IMR-90 (cell line): ENCODE measurements around the gene OPCML. TPM values are rescaled to one million over a fixed set of nuclear protein-coding genes. Genes with fewer than 3 reads are reported as not detected.

ENCODE experiments used
- ATAC-seq: fragments of 200-7000 bp; cut with Tn5 transposase; 2 replicates; pipeline ENCODE4 v1.9.1; 2020; ENCODE audit warnings: low read depth, mild to moderate bottlenecking, moderate library complexity
- BruUV-seq: library from RNA; stranded (reverse); fragments of 400-500 nt; replicated peaks from 2 replicates; lab custom pipeline; 2021; lab: Mats Ljungman, UMichigan
- CTCF ChIA-PET: fragments of 300-600 bp; formaldehyde crosslinking; extraction: SDS; loops from one replicate; lab custom pipeline; 2021; ENCODE audit warnings: antibody characterized with exemption; lab: Yijun Ruan, JAX
- POLR2A ChIA-PET: fragments of 300-600 bp; sonication (Branson Sonifier 250); formaldehyde crosslinking; loops from one replicate; lab custom pipeline; 2022; ENCODE audit warnings: antibody characterized with exemption; ENCODE audit not compliant: unreplicated experiment; lab: Charles Lee
- DNase-seq: peaks from one replicate; pipeline ENCODE4 v3.0.0; 2013
- H2AFZ ChIP-seq: replicated peaks from 2 replicates; pipeline ENCODE3; 2013; ENCODE audit warnings: low read length, mild to moderate bottlenecking; ENCODE audit not compliant: poor library complexity
- H2AK5ac ChIP-seq: 2 replicates; pipeline ENCODE4 v1.6.1; 2013; ENCODE audit warnings: low read depth, low read length, inconsistent platforms
- H2AK9ac ChIP-seq: replicated peaks from 2 replicates; pipeline ENCODE3; 2013; ENCODE audit warnings: mild to moderate bottlenecking, low read depth, low read length, moderate library complexity; ENCODE audit not compliant: poor library complexity
- H2BK120ac ChIP-seq: 2 replicates; pipeline ENCODE4 v1.6.1; 2013; ENCODE audit warnings: low read depth, low read length, inconsistent platforms
- H2BK15ac ChIP-seq: 3 replicates; pipeline ENCODE4 v1.6.1; 2013; ENCODE audit warnings: low read depth, low read length, inconsistent platforms
- H2BK20ac ChIP-seq: 2 replicates; pipeline ENCODE4 v1.6.1; 2013; ENCODE audit warnings: low read depth, mild to moderate bottlenecking, inconsistent platforms, low read length, moderate library complexity
- H2BK5ac ChIP-seq: 2 replicates; pipeline ENCODE4 v1.6.1; 2013; ENCODE audit warnings: mild to moderate bottlenecking, low read depth, low read length, inconsistent platforms; ENCODE audit not compliant: poor library complexity, severe bottlenecking
- H3K14ac ChIP-seq: replicated peaks from 2 replicates; pipeline ENCODE4 v1.6.1; 2013; ENCODE audit warnings: low read depth, low read length, inconsistent platforms
- H3K18ac ChIP-seq: 2 replicates; pipeline ENCODE4 v1.6.1; 2013; ENCODE audit warnings: low read depth, low read length, control low read depth
- H3K23ac ChIP-seq: 2 replicates; pipeline ENCODE4 v1.6.1; 2013; ENCODE audit warnings: low read depth, low read length, inconsistent platforms
- H3K27ac ChIP-seq: 2 replicates; pipeline ENCODE4 v1.5.1; 2013; ENCODE audit warnings: mild to moderate bottlenecking, control low read depth, low read length; ENCODE audit not compliant: insufficient read depth
- H3K27me3 ChIP-seq: 2 replicates; pipeline ENCODE4 v1.6.1; 2013; ENCODE audit warnings: low read length; ENCODE audit not compliant: control insufficient read depth, insufficient read depth
- H3K36me3 ChIP-seq: 2 replicates; pipeline ENCODE4 v1.6.1; 2013; ENCODE audit warnings: low read length, mixed read lengths; ENCODE audit not compliant: control insufficient read depth, insufficient read depth
- H3K4ac ChIP-seq: 2 replicates; pipeline ENCODE4 v1.6.1; 2013; ENCODE audit warnings: low read depth, low read length, inconsistent platforms
- H3K4me1 ChIP-seq: 2 replicates; pipeline ENCODE4 v1.6.1; 2013; ENCODE audit warnings: low read length, mixed read lengths; ENCODE audit not compliant: control insufficient read depth, insufficient read depth
- H3K4me2 ChIP-seq: 2 replicates; pipeline ENCODE4 v1.6.1; 2013; ENCODE audit warnings: low read depth, mild to moderate bottlenecking, control low read depth, low read length, moderate library complexity
- H3K4me3 ChIP-seq: 2 replicates; pipeline ENCODE4 v1.5.1; 2013; ENCODE audit warnings: low read depth, mild to moderate bottlenecking, control low read depth, low read length, moderate library complexity; ENCODE audit not compliant: insufficient read depth
- H3K56ac ChIP-seq: 2 replicates; pipeline ENCODE4 v1.6.1; 2013; ENCODE audit warnings: low read length, inconsistent platforms; ENCODE audit not compliant: insufficient read depth; ENCODE audit errors: extremely low read depth
- H3K79me1 ChIP-seq, 2 experiments: 2 replicates each; pipeline ENCODE4 v1.6.1; 2013; ENCODE audit warnings: low read length in 2 of 2, inconsistent platforms in 1 of 2, low read depth in 1 of 2
- H3K9ac ChIP-seq: 2 replicates; pipeline ENCODE4 v1.6.1; 2013; ENCODE audit warnings: low read depth, low read length, control low read depth
- H3K9me1 ChIP-seq: 2 replicates; pipeline ENCODE4 v1.6.1; 2013; ENCODE audit warnings: low read length, inconsistent platforms; ENCODE audit not compliant: insufficient read depth
- H3K9me3 ChIP-seq: 2 replicates; pipeline ENCODE4 v1.6.1; 2013; ENCODE audit warnings: low read length; ENCODE audit not compliant: control insufficient read depth, insufficient read depth
- H4K20me1 ChIP-seq: 2 replicates; pipeline ENCODE4 v1.6.1; 2013; ENCODE audit warnings: low read length, inconsistent platforms; ENCODE audit not compliant: insufficient read depth
- H4K5ac ChIP-seq: 2 replicates; pipeline ENCODE4 v1.6.1; 2013; ENCODE audit warnings: mild to moderate bottlenecking, low read depth, low read length, control low read depth
- H4K8ac ChIP-seq, 2 experiments: 2 replicates each; pipeline ENCODE4 v1.6.1; 2013; ENCODE audit warnings: low read depth in 2 of 2, low read length in 2 of 2, control low read depth in 1 of 2, inconsistent platforms in 1 of 2
- H4K91ac ChIP-seq: 2 replicates; pipeline ENCODE4 v1.6.1; 2013; ENCODE audit warnings: low read depth, low read length, inconsistent platforms; ENCODE audit not compliant: insufficient read depth
- BHLHE40 ChIP-seq: fragments of 150-350 bp; IDR thresholded peaks from 2 replicates; pipeline ENCODE4 v1.6.1; 2016; ENCODE audit warnings: mild to moderate bottlenecking, low read depth, low read length
- CEBPB ChIP-seq: IDR thresholded peaks from 2 replicates; pipeline ENCODE4 v1.6.1; 2012; ENCODE audit warnings: low read depth, low read length, improper control_type of control experiment
- MAFK ChIP-seq: IDR thresholded peaks from 2 replicates; pipeline ENCODE4 v1.6.1; 2012; ENCODE audit warnings: low read depth, low read length, improper control_type of control experiment
- MAZ ChIP-seq: IDR thresholded peaks from 2 replicates; pipeline ENCODE4 v1.6.1; 2012; ENCODE audit warnings: low read depth, mild to moderate bottlenecking, low read length, improper control_type of control experiment, moderate library complexity, borderline replicate concordance
- MXI1 ChIP-seq: IDR thresholded peaks from 2 replicates; pipeline ENCODE4 v1.6.1; 2012; ENCODE audit warnings: low read depth, mild to moderate bottlenecking, low read length, moderate library complexity, borderline replicate concordance
- POLR2A ChIP-seq: IDR thresholded peaks from 2 replicates; pipeline ENCODE4 v1.6.1; 2012; ENCODE audit warnings: mild to moderate bottlenecking, low read depth, low read length
- RAD21 ChIP-seq: IDR thresholded peaks from 2 replicates; pipeline ENCODE4 v1.6.1; 2012; ENCODE audit warnings: low read length, improper control_type of control experiment
- RFX5 ChIP-seq: IDR thresholded peaks from 2 replicates; pipeline ENCODE4 v1.8.0; 2012; ENCODE audit warnings: low read depth, mild to moderate bottlenecking, low read length, moderate library complexity
- WGBS, 2 experiments: methylation state at CpG; one replicate each; pipeline versions ENCODE4 v1.1.5 to v1.1.7; 2013; ENCODE audit warnings: missing lambda C conversion rate in 2 of 2; ENCODE audit not compliant: insufficient read length in 1 of 2; ENCODE audit errors: extremely low coverage in 2 of 2; 5-methylcytosine and 5-hydroxymethylcytosine counted together
- dilution Hi-C: fragments of 300-500 bp; cut with HindIII; formaldehyde crosslinking; loops from one replicate; pipeline ENCODE4 v1.14.3; 2018; ENCODE audit warnings: low sequenced_read_pairs; ENCODE audit not compliant: unreplicated experiment
- in situ Hi-C: fragments of 300-500 bp; cut with MboI; formaldehyde crosslinking; loops from 3 replicates; pipeline ENCODE4 v1.14.3; 2019; ENCODE audit warnings: low sequenced_read_pairs, inconsistent platforms, mixed read lengths
- intact Hi-C: fragments of 100-400 bp; cut with micrococcal nuclease; formaldehyde crosslinking; loops from 2 replicates; pipeline ENCODE4 v1.10.0; 2022
- polyA plus RNA-seq, 3 experiments: library from polyadenylated mRNA; depleted of rRNA; stranded (reverse); fragments of >200 nt; gene quantifications; 2 replicates each; pipeline ENCODE4 v1.2.3, GENCODE V29; 2012; ENCODE audit warnings: low replicate concordance in 1 of 3
- total RNA-seq: library from RNA; depleted of rRNA; stranded (reverse); fragments of >200 nt; gene quantifications from 2 replicates; pipeline ENCODE4 v1.2.3, GENCODE V29; 2012
- TF ChIP-seq, protein P1 (sequence below): conservative IDR thresholded peaks from 2 replicates; pipeline ENCODE4 v1.5.1; 2012; ENCODE audit warnings: mild to moderate bottlenecking, low read depth, low read length, improper control_type of control experiment
- TF ChIP-seq, protein P2 (sequence below): fragments of 150-350 bp; IDR thresholded peaks from 2 replicates; pipeline ENCODE4 v1.6.1; 2016; ENCODE audit warnings: low read depth, mild to moderate bottlenecking, low read length, moderate library complexity, borderline replicate concordance

The OPCML gene
- total and polyA plus RNA-seq, 2 of the 4 experiments (the other 2 are of a cell fraction), result under 0.01 to 2.6 TPM

DNA sequence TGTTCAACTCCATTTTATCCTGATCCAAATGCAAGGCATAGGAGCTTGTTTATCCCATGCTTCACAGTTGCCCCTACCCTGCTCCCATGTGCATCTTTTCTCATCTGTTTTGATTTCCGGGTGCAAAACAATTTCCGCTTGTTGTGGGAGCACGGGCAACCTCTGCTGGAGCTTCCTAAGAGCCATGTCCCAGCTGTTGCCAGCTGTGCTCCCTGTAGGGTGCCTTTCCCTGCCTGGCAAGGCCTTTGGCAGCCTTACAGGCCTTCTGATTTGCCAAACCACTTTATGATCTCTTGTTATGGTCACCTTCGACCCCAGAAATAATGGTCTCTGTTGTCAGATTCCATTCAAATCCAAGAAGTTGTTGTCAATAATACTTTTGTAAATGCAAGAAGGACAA lies 1038.5 kb downstream of the OPCML start:
- H2AK5ac ChIP-seq, result no peak overlapping the region
- H3K4me1 ChIP-seq, result no peaks in the 10 kb centered on the region
- no peak overlapping the region for H2BK20ac ChIP-seq
- no peaks in the 10 kb centered on the region for H4K20me1 ChIP-seq
- H2BK120ac ChIP-seq, result no peak overlapping the region
- no peak overlapping the region for H2BK15ac ChIP-seq
- no peak overlapping the region for H3K4ac ChIP-seq
- no peak overlapping the region for H2AFZ ChIP-seq
- no peak overlapping the region for H3K23ac ChIP-seq
- dilution Hi-C loops (no loop called here), in situ Hi-C loops (no loop called here), intact Hi-C loops (no loop called here)
- TF ChIP-seq MXI1 (no peak), MAZ (no peak), MAFK (no peak), CEBPB (no peak), POLR2A (no peak), RAD21 (no peak), BHLHE40 (no peak), RFX5 (no peak)
- TF ChIP-seq, protein P1, sequence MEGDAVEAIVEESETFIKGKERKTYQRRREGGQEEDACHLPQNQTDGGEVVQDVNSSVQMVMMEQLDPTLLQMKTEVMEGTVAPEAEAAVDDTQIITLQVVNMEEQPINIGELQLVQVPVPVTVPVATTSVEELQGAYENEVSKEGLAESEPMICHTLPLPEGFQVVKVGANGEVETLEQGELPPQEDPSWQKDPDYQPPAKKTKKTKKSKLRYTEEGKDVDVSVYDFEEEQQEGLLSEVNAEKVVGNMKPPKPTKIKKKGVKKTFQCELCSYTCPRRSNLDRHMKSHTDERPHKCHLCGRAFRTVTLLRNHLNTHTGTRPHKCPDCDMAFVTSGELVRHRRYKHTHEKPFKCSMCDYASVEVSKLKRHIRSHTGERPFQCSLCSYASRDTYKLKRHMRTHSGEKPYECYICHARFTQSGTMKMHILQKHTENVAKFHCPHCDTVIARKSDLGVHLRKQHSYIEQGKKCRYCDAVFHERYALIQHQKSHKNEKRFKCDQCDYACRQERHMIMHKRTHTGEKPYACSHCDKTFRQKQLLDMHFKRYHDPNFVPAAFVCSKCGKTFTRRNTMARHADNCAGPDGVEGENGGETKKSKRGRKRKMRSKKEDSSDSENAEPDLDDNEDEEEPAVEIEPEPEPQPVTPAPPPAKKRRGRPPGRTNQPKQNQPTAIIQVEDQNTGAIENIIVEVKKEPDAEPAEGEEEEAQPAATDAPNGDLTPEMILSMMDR, result no peak
- TF ChIP-seq, protein P2, sequence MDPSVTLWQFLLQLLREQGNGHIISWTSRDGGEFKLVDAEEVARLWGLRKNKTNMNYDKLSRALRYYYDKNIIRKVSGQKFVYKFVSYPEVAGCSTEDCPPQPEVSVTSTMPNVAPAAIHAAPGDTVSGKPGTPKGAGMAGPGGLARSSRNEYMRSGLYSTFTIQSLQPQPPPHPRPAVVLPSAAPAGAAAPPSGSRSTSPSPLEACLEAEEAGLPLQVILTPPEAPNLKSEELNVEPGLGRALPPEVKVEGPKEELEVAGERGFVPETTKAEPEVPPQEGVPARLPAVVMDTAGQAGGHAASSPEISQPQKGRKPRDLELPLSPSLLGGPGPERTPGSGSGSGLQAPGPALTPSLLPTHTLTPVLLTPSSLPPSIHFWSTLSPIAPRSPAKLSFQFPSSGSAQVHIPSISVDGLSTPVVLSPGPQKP, result no peak
- no peak overlapping the region for H3K56ac ChIP-seq
- no peaks in the 10 kb centered on the region for H3K27me3 ChIP-seq
- H3K4me2 ChIP-seq, result no peak overlapping the region
- no peak overlapping the region for H4K5ac ChIP-seq
- H3K9me1 ChIP-seq, result no peaks in the 10 kb centered on the region
- H3K79me1 ChIP-seq, result no peaks in the 10 kb centered on the region
- no peak overlapping the region for H4K8ac ChIP-seq
- H3K18ac ChIP-seq, result no peak overlapping the region
- CTCF ChIA-PET, result no interaction called here
- H3K14ac ChIP-seq, result no peak overlapping the region
- POLR2A ChIA-PET, result no interaction called here
- no peak overlapping the region for H3K4me3 ChIP-seq
- no peaks in the 10 kb centered on the region for H3K36me3 ChIP-seq
- WGBS, 2 experiments, result 27% methylated on average over 3 of the region's 4 CpGs; no CpG with 5 or more reads in 1 of the 2 experiments
- H2BK5ac ChIP-seq, result no peak overlapping the region
- no peak overlapping the region for H4K91ac ChIP-seq
- ATAC-seq, result no peak
- BruUV-seq, result no TSS peak
- peaks cover 4% of the 10 kb centered on the region; the same call in 1 of the 2 replicates for H3K9me3 ChIP-seq
- H2AK9ac ChIP-seq, result no peak overlapping the region
- H3K9ac ChIP-seq, result no peak overlapping the region
- H3K27ac ChIP-seq, result no peak overlapping the region
- DNase-seq, result no peak
